HG03439 (cell line): ENCODE measurements around the gene TRAPPC5.

Source experiments
- ATAC-seq: cut with Tn5 transposase; IDR thresholded peaks from one replicate; pipeline ENCODE4 v1.9.1; 2021; ENCODE audit warnings: mild to moderate bottlenecking, moderate library complexity; ENCODE audit not compliant: unreplicated experiment

Gene TRAPPC5

DNA sequence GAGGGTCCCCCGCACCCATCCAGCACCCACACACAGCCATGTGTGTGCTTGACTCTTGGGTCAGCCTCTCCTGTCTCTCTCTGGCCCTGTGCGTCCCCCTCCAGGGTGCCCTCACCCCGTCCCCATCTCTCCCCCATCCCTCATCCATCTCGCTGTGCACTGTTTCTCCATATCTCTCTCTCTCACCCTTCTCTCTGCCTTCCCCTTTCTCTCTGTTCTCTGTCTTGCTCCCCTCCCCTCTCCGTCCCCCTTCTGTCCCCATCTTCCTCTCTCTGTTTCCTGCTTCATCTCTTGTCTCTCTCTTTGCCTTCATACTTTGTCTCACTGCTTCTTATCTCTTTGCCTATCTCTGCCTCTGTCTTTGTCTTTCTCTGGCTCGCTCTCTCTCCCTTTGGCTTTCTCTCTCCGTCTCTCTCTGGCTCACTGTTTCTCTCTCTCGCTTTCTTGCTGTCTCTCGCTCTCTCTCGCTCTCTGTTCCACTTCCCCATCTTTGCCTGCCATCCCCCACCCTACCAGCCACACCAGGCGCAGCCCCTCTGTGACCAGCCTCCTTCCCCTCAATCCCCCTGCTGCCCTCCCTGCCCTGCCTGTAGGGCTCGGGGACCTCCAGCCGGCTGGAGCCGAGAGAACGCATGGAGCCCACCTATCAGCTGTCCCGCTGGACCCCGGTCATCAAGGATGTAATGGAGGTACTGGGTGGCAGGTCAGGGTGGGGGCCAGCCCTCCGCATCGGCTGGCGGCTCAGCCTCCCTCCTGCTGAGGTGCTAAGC is 34.8 kb upstream of the TRAPPC5 start:
- ATAC-seq: no peak

DNA sequence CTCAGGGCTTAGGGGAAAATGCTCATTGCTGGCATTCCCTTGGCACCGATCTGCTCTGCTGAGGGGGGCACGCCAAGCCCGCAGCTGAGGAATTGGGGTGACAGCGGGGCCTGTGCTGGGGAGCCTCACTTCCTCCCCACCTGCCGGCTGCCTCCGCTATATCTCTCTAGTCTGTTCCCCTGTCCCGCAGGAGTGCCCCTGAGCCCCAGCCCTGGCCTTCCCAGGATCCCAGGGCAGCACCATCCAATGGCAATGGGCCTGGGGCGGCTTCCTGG is 34.3 kb upstream of the TRAPPC5 start:
- no peak for ATAC-seq

DNA sequence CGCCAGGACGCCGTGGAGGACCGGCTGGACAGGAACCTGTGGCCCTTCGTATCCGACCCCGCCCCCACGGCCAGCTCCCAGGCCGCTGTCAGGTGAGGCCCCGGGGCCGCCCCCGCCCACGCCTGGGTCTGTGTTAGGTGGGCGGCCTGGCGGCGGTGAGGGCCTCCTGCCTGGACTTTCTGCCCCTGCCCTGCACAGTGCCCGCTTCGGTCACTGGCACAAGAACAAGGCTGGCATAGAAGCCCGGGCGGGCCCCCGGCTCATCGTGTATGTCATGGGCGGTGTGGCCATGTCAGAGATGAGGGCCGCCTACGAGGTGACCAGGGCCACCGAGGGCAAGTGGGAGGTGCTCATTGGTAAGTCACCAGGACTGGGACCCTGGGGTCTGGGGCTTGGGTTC is 33.5 kb upstream of the TRAPPC5 start:
- ATAC-seq: no peak

DNA sequence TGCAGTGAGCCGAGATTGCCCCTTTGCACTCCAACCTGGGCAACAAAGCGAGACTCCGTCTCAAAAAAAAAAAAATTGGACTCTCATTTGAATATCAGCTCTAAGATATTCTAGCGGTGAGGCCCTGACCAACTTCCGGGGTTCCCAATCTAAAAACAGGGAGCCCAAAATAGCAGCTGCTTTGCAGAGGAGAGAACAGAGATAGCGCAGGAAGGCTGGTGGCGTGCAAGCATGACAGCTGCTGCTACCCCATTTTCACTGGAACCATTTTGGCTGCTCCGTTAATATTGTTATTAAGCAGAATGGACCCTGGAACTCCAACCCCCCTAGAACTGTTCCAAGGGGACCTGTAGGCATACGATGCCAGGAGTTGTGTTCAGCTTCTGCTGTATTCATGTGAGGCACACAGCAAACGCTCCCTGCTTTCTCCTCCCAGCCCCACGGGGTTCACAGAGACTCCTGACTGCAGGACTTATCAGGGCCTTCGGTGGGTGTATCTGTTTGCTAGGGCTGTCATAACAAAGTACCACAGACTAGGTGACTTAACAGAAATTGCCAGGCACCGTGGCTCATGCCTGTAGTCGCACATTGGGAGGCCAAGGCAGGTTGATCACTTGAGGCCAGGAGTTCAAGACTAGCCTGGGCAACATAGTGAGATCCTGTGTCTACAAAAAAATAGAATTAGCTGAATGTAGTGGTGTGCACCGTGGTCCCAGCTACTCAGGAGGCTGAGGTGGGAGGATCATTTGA is 32.2 kb upstream of the TRAPPC5 start:
- ATAC-seq: no peak

DNA sequence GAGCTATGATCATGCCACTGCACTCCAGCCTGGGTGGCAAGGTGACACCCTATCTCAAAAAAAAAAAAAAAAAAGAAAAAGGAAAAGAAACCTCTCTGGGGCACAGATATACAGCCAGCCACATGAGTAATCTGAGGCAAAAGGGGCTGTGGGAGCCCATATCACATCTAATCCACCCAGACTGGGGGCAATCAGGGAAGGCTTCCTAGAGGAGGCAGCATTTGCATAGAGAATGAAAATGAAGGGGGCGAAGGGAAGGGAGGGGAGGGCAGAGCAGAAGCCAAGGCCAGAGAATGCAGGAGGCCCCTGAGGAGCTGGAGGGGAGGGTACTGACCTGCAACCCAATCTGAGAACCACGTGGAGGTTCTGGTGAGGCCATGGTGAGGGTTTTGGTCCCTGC is 30.5 kb upstream of the TRAPPC5 start:
- ATAC-seq: no peak

DNA sequence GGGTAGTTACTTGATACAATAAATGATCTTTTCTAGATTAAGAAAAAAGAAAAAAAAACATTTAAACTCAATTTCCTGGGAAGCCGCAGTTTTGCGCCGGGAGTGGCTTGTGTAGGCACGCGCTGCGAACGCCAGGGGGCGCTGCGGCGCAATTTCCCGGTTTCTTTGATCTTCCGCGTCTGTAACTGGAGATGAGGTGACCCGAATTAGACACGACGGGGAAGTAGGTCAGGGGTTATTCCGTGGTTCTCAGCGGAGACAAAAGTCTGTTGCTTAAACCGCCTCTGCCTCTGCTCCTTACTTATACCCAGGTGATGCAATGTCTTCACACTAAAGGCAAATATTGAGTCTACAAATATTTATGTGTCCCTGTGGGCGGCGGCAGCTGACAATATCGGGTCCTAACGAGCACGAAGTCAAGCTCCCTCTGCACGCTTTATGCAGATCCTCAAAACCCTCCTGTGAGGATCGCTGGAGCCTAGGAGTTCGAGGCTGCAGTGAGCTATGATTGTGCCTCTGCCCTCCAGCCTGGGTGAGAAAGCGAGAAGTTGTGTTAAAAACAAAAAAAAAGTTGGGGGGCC is 28.5 kb upstream of the TRAPPC5 start:
- ATAC-seq: no peak

DNA sequence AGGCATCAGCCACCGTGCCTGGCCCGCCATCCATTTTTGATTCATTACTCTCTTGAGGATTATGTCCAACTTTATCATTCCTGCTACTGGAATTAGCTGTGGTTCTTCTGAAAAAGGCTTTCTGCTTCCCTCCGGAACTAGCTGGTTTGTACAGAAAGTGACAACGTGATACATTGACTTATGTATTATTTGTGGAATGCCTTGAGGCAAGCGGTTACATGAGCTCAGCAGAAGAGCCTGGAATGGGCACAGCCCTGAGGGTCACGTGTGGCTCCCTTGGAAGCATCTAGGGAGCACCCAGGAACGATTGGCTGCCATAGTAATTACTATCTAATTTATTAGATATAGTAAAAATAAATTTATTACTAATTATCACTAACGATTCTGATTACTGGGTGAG is 26.2 kb upstream of the TRAPPC5 start:
- no peak for ATAC-seq

DNA sequence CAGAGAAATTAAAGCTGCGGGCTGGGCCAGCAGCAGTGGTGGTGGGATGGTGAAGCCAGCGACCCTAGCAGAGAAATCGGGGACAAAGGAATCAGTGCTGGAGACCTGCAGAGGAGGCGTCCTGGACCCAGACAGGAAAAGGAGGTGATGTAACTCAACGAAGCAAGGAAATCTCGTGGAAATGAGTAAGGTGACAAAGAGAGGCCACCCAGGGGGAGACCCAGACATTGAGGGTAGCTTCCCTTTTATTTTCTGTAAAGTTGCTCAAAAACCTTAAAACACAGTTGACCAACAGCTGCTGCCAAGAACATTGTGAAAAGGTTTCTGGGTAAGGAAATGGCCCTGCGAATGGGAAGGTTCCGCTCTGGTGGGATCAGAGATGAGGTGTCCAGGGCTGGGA is 25.1 kb upstream of the TRAPPC5 start:
- ATAC-seq: no peak

DNA sequence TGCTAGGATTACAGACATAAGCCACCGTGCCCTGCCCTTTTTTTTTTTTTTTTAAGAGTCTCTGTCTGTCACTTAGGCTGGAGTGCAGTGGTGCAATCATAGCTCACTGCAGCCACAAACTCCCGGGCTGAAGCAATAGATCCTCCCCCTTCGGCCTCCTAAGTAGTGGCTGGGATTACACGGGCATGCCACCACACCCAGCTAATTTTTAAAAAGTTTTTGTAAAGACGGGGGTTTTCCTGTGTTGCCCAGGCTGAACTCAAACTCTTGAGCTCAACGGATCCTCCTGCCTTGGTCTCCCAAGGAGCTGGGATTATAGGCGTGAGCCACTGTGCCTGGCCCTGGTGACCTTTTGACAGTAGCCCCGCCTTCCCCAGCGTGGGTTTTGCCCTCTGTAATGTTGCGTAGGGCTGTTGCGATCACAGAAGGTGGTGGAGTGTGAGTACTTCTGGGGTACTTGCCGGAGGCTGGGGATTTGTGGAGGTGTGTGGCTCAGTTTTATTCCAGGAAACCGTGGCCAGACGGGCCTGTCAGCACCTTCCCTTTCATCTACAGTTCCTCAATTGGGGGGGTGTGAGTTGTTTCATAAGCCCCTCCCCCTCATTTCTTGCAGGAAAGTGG is 23.4 kb upstream of the TRAPPC5 start:
- ATAC-seq: no peak

DNA sequence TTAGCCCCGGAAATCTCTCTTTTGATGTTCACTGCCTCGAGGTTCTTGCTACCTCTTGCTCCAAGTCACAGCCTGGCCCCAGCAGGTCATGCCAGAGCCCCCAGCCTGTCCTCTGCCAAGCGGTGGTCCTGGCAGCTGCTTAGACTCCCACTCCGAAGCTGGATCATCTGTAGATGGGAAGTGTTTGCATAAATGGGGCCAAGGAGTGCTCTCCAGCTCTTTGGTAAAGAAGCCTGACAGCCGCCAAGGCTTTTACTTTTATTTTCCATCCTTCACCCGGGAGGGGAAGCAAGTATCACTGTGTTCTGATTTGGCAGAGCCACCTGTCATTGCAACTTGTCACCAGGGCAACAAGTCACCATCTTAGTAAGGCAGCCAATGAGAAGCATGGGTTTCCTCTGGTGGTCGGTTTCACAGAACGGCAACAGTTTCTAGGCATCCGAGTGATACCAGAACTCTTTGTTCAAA is 22.4 kb upstream of the TRAPPC5 start:
- ATAC-seq: peak; percentile 81

DNA sequence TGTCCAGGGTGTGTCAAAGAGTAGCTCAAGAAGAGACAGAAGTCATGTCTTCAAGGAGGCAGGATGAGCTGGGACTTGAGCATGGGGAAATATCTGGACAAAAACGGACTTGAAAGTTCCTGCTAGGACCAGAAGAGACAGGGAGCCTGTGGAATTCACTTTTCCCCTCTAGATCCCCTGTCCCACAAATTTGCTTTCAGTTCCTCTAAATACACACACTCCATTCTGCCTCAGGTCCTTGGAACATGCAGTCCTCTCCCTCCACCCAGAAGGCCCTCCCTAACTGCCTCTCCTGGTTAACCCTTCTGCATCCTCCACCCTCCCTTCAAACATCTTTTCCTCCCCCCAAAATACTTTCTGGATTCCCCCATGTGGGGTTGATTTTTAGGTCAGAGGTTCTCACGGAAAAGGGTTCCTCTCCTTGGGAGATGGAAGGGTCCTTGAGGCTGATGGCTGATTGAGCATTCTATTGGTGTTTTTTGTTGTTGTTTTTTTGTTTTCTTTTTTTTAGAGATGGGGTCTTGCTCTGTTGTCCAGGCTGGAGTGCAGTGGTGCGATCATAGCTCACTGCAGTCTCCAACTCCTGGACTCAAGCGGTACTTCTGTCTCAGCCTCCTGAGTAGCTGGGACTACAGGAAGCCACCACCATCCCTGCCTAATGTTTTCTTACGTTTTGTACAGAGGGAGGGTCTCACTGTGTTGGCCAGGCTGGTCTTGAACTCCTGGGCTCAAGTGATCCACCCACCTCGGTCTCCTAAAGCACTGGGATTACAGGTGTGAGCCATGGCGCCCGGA is 18.7 kb upstream of the TRAPPC5 start:
- ATAC-seq: no peak

DNA sequence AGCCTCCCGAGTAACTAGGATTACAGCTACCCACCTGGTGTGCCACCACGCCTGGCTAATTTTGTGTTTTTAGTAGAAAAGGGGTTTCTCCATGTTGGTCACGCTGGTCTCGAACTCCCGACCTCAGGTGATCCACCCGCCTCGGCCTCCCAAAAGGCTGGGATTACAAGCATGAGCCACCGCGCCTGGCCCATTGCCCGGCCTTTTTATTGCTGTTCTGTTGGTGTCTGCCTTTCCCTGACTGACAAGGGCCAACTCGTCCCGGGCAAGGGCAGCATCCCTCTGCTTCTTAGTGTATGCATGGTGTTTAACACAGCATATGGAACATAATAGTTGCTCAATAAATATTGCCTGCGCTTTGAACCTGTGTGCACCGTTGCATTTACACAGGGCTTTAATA is 18.0 kb upstream of the TRAPPC5 start:
- ATAC-seq: no peak

DNA sequence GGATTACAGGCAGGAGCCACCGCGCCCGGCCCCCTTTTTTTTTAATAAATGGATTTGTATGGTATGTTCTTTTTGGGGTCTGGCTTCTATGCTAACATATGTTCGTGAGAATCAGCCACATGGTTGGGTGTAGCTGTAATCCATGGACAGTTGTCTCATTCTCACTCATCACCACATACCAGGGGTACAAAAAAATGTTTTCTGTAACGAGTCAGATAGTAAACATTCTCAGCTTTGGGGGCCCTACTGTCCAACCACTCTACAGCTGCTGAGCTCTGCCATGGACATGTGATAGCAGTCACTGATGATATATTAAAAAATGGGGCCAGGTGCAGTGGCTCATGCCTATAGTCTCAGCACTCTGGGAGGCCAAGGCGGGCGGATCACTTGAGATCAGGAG is 16.9 kb upstream of the TRAPPC5 start:
- no peak for ATAC-seq

DNA sequence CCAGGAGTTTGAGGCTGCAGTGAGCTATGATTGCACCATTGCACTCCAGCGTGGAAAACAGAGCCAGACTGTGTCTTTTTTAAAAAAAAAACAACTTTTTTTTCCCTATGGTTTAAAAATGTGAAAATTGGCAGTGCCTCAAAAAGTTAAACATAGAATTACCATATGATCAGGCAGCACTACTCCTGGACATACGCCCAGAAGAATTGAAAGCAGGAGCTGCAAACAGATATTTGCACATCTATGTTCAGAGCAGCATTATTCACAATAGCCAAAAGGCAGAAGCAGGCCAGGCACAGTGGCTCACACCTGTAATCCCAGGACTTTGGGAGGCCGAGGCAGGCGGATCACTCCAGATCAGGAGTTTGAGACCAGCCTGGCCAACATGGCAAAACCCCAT is 15.6 kb upstream of the TRAPPC5 start:
- ATAC-seq: no peak

DNA sequence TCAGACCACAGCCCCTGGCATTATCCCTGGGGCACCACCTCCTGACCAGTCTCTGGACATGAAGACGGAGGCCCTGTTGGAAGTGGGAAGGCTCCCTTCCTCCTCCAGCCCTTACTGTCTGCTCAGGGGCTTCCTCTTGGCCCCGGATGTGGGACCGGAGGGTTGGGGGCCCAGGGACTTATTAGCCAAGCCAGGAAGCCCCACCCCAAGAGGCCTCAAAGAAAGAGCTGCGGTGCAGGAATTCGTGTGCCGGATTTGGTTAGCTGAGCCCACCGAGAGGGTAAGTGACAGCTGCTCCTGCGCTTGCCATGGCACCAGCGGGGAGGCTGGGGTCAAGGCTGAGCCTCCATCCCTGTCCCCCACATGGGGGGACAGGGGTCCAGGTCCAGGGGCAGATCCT is 11.8 kb upstream of the TRAPPC5 start, which contains the start of gene RETN:
Gene RETN, plus strand, starts transcription at position 208 of the 400 bp plus-strand sequence. CDS start 278 bp downstream, outside the sequence.
- ATAC-seq: no peak

DNA sequence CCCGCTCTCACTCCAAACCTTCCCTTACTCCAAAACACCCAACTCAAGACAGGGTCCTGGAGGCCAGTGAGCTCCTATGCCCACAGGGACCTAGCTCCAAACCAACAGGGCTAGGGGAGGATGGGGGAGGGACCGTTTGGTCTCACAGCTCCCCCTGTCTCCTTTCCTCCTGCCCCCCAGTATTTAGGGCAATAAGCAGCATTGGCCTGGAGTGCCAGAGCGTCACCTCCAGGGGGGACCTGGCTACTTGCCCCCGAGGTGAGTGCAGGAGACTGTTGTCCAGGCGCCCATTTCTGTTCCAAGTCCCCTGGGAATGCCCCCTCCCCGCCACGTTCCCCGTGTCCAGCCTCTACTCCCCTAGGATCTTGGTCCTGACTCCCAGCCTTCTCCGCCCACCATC is 11.0 kb upstream of the TRAPPC5 start:
- ATAC-seq: no peak

DNA sequence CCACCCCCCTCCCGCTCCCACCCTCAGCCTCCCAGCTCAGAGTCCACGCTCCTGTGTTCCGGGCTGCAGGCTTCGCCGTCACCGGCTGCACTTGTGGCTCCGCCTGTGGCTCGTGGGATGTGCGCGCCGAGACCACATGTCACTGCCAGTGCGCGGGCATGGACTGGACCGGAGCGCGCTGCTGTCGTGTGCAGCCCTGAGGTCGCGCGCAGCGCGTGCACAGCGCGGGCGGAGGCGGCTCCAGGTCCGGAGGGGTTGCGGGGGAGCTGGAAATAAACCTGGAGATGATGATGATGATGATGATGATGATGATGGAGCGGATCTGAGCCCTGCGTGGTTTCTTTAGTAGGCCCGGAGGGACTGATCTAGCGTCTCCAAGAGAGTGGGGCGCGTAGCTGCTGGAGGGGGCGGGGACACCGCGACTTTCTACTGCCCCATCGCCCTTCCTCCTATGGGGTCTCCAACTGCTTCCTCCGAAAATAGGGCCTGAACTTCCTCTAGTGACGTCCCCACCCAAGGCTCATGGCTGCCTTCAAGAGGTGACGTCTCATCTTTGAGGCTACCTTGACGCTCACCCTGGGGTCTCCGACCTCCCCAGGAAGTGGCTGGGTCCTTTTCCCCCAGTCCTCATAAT is 10.4 kb upstream of the TRAPPC5 start:
- ATAC-seq: no peak

DNA sequence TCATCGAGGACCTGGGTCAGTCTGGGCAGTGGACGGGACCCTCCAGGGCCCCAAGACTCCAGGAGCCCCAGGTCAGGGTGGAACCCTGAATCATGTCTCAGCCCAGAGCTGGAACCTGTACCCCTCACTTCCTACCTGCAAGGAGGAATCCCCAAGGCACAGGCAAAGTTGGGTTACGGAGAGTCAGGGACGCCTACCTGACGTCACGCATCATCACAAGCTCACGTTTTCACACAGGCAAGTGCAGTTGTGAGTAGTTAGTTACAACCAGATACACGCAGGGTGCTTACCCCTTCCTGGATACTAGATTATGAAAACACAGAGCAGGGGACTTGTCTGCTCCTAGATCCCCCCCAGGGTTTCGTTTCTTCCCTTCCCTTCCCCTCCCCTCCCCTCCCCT is 9.8 kb upstream of the TRAPPC5 start:
- no peak for ATAC-seq

DNA sequence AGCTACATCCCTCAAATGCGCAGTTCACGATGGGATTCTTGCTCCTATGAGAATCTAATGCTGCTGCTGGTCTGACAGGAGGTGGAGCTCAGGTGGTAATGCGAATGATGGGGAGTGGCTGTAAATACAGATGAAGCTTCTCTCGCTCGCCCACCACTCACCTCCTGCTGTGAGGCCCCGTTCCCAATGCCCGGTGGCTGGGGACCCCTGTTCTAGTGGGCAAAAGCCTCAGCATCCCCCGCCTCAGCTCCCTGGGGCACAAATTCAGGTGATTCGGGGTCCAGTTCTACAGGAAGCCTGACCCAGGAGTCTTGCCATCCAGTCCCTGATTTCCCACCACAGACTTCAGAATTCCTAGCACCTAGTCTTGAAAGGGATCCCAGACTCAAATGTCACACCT is 8.1 kb upstream of the TRAPPC5 start:
- no peak for ATAC-seq
